ENCODE results near the gene MGAT4A. TPM values are rescaled to one million over a fixed set of nuclear protein-coding genes. Genes with fewer than 3 reads are reported as not detected.

Gene MGAT4A
- total and polyA plus RNA-seq, 10 of the 15 experiments (the other 5 are each of a cell fraction or from before 2014, with no cell fraction given) = 4.3 to 23.4 (median 13.6) TPM

GRCh38 chr2:98685930-98686887 is 44.7 kb downstream of the MGAT4A start:
- ChIA-PET CTCF (interaction anchor here (0.7 to 1.0 kb wide), 3 partner anchors 13 to 113 kb away, joined by 3 read pairs; no protein-coding TSS in a partner anchor), SMC1A (ENCODE audit: uncharacterized antibody, unreplicated experiment) (interaction anchor here (0.7 to 1.6 kb wide), 5 partner anchors 7 to 25 kb away, joined by 3 to 5 read pairs (median 3); no protein-coding TSS in a partner anchor), RAD21 (ENCODE audit: unreplicated experiment) (interaction anchor here (0.7 to 1.4 kb wide), 2 partner anchors 13 to 72 kb away, joined by 3 read pairs; no protein-coding TSS in a partner anchor), POLR2A (interaction anchor here (0.7 kb wide), 2 partner anchors 25 to 74 kb away, joined by 4 to 10 read pairs; no protein-coding TSS in a partner anchor)
- WGBS (ENCODE audit: insufficient coverage, insufficient replicate concordance, low lambda C conversion rate, missing lambda C conversion rate) = 73% methylated on average over 14 of the region's 14 CpGs
- Histone ChIP-seq H4K20me1 (ENCODE audit: control insufficient read depth, insufficient read depth) (no peaks in the 10 kb centered on the region), H3K4me1 (ENCODE audit: control insufficient read depth, insufficient read depth, low read length) (no peaks in the 10 kb centered on the region), H3K4me2 (ENCODE audit: control insufficient read depth, insufficient read depth) (no peak overlapping the region), H3K4me3 (no peak overlapping the region), H3K27me3 (replicated peaks in 1 of 2; ENCODE audit: control insufficient read depth in 2 of 2, insufficient read depth in 2 of 2, low read length in 1 of 2) (no peaks in the 10 kb centered on the region), H3K36me3 (ENCODE audit: control insufficient read depth in 2 of 2, insufficient read depth in 2 of 2, low read length in 1 of 2) (no peaks in the 10 kb centered on the region), H3K27ac (ENCODE audit: control insufficient read depth, insufficient read depth) (no peak overlapping the region), H3K9ac (ENCODE audit: control insufficient read depth, insufficient read depth, low read length) (no peak overlapping the region), H3K9me3 (replicated peaks; ENCODE audit: control insufficient read depth, insufficient read depth, low read length) (no peaks in the 10 kb centered on the region), H3K79me2 (ENCODE audit: control insufficient read depth, insufficient read depth, low read length) (no peaks in the 10 kb centered on the region), H2AFZ (ENCODE audit: control insufficient read depth, low read depth, low read length) (no peak overlapping the region)
- ATAC-seq = no peak
- no TSS peak for BruUV-seq (replicated peaks)
- no peak for FAIRE-seq
- intact Hi-C loops (cut with micrococcal nuclease; ENCODE audit: unreplicated experiment) = no loop called here
- in situ Hi-C loops (cut with MboI) = no loop called here
- no peak for DNase-seq (ENCODE audit: low read depth, low spot score)
- TF ChIP-seq IRF3 (IDR thresholded peaks at IDR 0.05) (no peak), LARP7 (IDR thresholded peaks at IDR 0.05) (no peak), ETV6 (conservative IDR thresholded peaks at IDR 0.05 in 1 of 2, IDR thresholded peaks at IDR 0.05 in 1 of 2; ENCODE audit: borderline replicate concordance in 1 of 2, low read depth in 1 of 2) (no peak), ZSCAN29 (IDR thresholded peaks at IDR 0.05) (no peak), POU2F2 (IDR thresholded peaks at IDR 0.05; ENCODE audit: borderline replicate concordance, low read depth, low read length) (no peak), CBX3 (IDR thresholded peaks at IDR 0.05; ENCODE audit: borderline replicate concordance, low read depth) (no peak), JUND (IDR thresholded peaks at IDR 0.05; ENCODE audit: low read depth, low read length) (no peak), CBX5 (IDR thresholded peaks at IDR 0.05; ENCODE audit: low read depth) (no peak), JUNB (IDR thresholded peaks at IDR 0.05) (no peak), ESRRA (IDR thresholded peaks at IDR 0.05; ENCODE audit: low read length) (no peak), NRF1 (conservative IDR thresholded peaks at IDR 0.05; ENCODE audit: low read depth, low read length) (no peak), E2F4 (IDR thresholded peaks at IDR 0.05; ENCODE audit: low read depth, low read length) (no peak)
- TF ChIP-seq, protein P1, sequence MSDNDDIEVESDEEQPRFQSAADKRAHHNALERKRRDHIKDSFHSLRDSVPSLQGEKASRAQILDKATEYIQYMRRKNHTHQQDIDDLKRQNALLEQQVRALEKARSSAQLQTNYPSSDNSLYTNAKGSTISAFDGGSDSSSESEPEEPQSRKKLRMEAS (IDR thresholded peaks at IDR 0.05; ENCODE audit: low read depth, low read length) = no peak
- TF ChIP-seq, protein P2, sequence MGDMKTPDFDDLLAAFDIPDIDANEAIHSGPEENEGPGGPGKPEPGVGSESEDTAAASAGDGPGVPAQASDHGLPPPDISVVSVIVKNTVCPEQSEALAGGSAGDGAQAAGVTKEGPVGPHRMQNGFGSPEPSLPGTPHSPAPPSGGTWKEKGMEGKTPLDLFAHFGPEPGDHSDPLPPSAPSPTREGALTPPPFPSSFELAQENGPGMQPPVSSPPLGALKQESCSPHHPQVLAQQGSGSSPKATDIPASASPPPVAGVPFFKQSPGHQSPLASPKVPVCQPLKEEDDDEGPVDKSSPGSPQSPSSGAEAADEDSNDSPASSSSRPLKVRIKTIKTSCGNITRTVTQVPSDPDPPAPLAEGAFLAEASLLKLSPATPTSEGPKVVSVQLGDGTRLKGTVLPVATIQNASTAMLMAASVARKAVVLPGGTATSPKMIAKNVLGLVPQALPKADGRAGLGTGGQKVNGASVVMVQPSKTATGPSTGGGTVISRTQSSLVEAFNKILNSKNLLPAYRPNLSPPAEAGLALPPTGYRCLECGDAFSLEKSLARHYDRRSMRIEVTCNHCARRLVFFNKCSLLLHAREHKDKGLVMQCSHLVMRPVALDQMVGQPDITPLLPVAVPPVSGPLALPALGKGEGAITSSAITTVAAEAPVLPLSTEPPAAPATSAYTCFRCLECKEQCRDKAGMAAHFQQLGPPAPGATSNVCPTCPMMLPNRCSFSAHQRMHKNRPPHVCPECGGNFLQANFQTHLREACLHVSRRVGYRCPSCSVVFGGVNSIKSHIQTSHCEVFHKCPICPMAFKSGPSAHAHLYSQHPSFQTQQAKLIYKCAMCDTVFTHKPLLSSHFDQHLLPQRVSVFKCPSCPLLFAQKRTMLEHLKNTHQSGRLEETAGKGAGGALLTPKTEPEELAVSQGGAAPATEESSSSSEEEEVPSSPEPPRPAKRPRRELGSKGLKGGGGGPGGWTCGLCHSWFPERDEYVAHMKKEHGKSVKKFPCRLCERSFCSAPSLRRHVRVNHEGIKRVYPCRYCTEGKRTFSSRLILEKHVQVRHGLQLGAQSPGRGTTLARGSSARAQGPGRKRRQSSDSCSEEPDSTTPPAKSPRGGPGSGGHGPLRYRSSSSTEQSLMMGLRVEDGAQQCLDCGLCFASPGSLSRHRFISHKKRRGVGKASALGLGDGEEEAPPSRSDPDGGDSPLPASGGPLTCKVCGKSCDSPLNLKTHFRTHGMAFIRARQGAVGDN (IDR thresholded peaks at IDR 0.05) = no peak
- TF ChIP-seq, protein P3, sequence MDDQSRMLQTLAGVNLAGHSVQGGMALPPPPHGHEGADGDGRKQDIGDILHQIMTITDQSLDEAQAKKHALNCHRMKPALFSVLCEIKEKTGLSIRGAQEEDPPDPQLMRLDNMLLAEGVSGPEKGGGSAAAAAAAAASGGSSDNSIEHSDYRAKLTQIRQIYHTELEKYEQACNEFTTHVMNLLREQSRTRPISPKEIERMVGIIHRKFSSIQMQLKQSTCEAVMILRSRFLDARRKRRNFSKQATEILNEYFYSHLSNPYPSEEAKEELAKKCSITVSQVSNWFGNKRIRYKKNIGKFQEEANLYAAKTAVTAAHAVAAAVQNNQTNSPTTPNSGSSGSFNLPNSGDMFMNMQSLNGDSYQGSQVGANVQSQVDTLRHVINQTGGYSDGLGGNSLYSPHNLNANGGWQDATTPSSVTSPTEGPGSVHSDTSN (IDR thresholded peaks at IDR 0.05; ENCODE audit: insufficient replicate concordance, low read depth, low read length) = no peak

Data from GM12878 (cell line).